Testis (tissue), 3 donors: ENCODE results near the gene MVB12A. TPM values are rescaled to one million over a fixed set of nuclear protein-coding genes. Genes with fewer than 3 reads are reported as not detected.
A peak's percentile ranks its signal among the peaks of the same experiment; 100 is the strongest.

ENCODE experiments used
- DNase-seq: peaks from one replicate; pipeline ENCODE4 v3.0.0-alpha.2; 2019
- H3K27ac ChIP-seq, 2 donors: fragments of 200-600 bp; sonication (generic); one replicate each; pipeline ENCODE4 v1.5.1; 2019
- H3K27me3 ChIP-seq: fragments of 200-600 bp; sonication (generic); one replicate; pipeline ENCODE4 v1.5.1; 2019
- H3K36me3 ChIP-seq: fragments of 200-600 bp; sonication (generic); one replicate; pipeline ENCODE4 v1.5.1; 2017; ENCODE audit warnings: low read depth; ENCODE audit errors: missing control alignments
- H3K4me1 ChIP-seq: fragments of 200-600 bp; sonication (generic); one replicate; pipeline ENCODE4 v1.5.1; 2019
- H3K4me3 ChIP-seq, 2 donors: fragments of 200-600 bp; sonication (generic); one replicate each; pipeline ENCODE4 v1.5.1; 2017 to 2019
- H3K9me3 ChIP-seq: fragments of 200-600 bp; sonication (generic); one replicate; pipeline ENCODE4 v1.5.1; 2017
- POLR2A ChIP-seq: fragments of 450-650 bp; IDR thresholded peaks from one replicate; pipeline ENCODE4 v1.6.1; 2017; ENCODE audit warnings: antibody characterized with exemption, mild to moderate bottlenecking, moderate library complexity
- WGBS, 2 donors: methylation state at CpG; one replicate each; pipeline ENCODE4 v1.1.5; 2018; 5-methylcytosine and 5-hydroxymethylcytosine counted together
- intact Hi-C: fragments of 100-400 bp; cut with DNase I; formaldehyde crosslinking; loops from one replicate; pipeline ENCODE4 v1.15.1; 2023; ENCODE audit warnings: low total_unique reads
- polyA plus RNA-seq: library from polyadenylated mRNA; stranded (reverse); fragments of 350-450 nt; fragmentation: Illumina TruSeq; extraction: RNeasy Lipid Tissue Mini Kit (QIAGEN cat#74804); gene quantifications from one replicate; pipeline ENCODE4 v1.2.3, GENCODE V29; 2014; ENCODE audit warnings: low read depth, low replicate concordance; ENCODE audit not compliant: insufficient read depth
- total RNA-seq, 2 donors: library from RNA; depleted of rRNA; stranded (reverse); fragments of >200 nt; gene quantifications; one replicate each; pipeline ENCODE4 v1.2.3, GENCODE V29; 2016
- TF ChIP-seq, protein P1 (sequence below), 3 experiments: fragments of 450-650 bp in 2 of 3; fragments of 200-600 bp in 1 of 3; sonication (generic) in 1 of 3; IDR thresholded peaks; one replicate each; pipeline ENCODE4 v1.5.1; 2016 to 2019; ENCODE audit warnings: antibody characterized with exemption in 3 of 3, mild to moderate bottlenecking in 2 of 3, moderate library complexity in 1 of 3

MVB12A gene
- total and polyA plus RNA-seq, 3 donors from 2014 or later = 28.6 to 48.3 (median 44.0) TPM

- H3K4me3 ChIP-seq = no peak overlapping the region
- no peak for TF ChIP-seq POLR2A
- TF ChIP-seq, protein P1, sequence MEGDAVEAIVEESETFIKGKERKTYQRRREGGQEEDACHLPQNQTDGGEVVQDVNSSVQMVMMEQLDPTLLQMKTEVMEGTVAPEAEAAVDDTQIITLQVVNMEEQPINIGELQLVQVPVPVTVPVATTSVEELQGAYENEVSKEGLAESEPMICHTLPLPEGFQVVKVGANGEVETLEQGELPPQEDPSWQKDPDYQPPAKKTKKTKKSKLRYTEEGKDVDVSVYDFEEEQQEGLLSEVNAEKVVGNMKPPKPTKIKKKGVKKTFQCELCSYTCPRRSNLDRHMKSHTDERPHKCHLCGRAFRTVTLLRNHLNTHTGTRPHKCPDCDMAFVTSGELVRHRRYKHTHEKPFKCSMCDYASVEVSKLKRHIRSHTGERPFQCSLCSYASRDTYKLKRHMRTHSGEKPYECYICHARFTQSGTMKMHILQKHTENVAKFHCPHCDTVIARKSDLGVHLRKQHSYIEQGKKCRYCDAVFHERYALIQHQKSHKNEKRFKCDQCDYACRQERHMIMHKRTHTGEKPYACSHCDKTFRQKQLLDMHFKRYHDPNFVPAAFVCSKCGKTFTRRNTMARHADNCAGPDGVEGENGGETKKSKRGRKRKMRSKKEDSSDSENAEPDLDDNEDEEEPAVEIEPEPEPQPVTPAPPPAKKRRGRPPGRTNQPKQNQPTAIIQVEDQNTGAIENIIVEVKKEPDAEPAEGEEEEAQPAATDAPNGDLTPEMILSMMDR (IDR thresholded peaks at IDR 0.05) = no peak
- 77 to 89% methylated on average over 9 of the region's 9 CpGs for WGBS, 2 donors
- H3K9me3 ChIP-seq = no peaks in the 10 kb centered on the region
- H3K27ac ChIP-seq = no peak overlapping the region
- no peaks in the 10 kb centered on the region for H3K36me3 ChIP-seq
- peak; percentile 55 for DNase-seq
- intact Hi-C loops = no loop called here
- no peaks in the 10 kb centered on the region for H3K27me3 ChIP-seq
- H3K4me1 ChIP-seq = peaks cover 16% of the 10 kb centered on the region
Observed at GRCh38 chr19:17409990-17410389, 9.9 kb upstream of the MVB12A start.

- Histone ChIP-seq H3K27ac (peak overlapping the region in 1 of 2 donors; percentile 36), H3K4me3 (no peak overlapping the region), H3K36me3 (no peaks in the 10 kb centered on the region), H3K27me3 (no peaks in the 10 kb centered on the region), H3K9me3 (no peaks in the 10 kb centered on the region), H3K4me1 (peaks cover 8% of the 10 kb centered on the region)
- intact Hi-C loops = no loop called here
- no peak for DNase-seq
- 89 to 91% methylated on average over 11 of the region's 11 CpGs for WGBS, 2 donors
- TF ChIP-seq POLR2A = no peak
- TF ChIP-seq, protein P1 (IDR thresholded peaks at IDR 0.05) = no peak
Observed at GRCh38 chr19:17411801-17412200, 8.0 kb upstream of the MVB12A start.

GRCh38 chr19:17414097-17414496 lies 5.8 kb upstream of the MVB12A start:
- peaks cover 12% of the 10 kb centered on the region for H3K4me1 ChIP-seq
- no peak overlapping the region for H3K4me3 ChIP-seq
- H3K36me3 ChIP-seq = no peaks in the 10 kb centered on the region
- H3K27ac ChIP-seq = peak overlapping the region; percentile 9 to 76
- WGBS, 2 donors = 89% methylated on average over 8 of the region's 8 CpGs
- intact Hi-C loops = no loop called here
- H3K9me3 ChIP-seq = no peaks in the 10 kb centered on the region
- no peak for DNase-seq
- H3K27me3 ChIP-seq = no peaks in the 10 kb centered on the region
- TF ChIP-seq, protein P1 (IDR thresholded peaks at IDR 0.05) = no peak
- no peak for TF ChIP-seq POLR2A

DNA sequence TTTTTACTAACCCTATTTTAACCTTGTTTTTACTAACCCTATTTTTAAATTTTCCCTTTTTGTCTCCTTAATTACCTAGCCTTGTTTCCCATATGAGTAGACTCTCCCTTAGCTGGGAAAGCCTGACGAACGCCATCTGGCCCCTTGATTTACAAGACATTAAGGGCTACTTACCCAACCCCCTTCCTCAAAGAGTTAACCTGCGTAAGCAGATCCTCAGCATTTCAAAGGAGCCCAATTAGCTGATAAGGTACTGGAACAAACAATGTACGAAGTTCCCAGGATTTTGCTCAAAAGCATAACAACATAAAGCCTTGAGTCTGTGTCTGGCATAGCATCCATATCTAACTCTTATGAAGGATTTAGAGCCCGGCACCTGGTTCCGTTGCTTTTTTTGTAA lies 4.7 kb upstream of the MVB12A start:
- 41 to 47% methylated on average over 6 of the region's 6 CpGs for WGBS, 2 donors
- H3K4me3 ChIP-seq = no peak overlapping the region
- no peaks in the 10 kb centered on the region for H3K27me3 ChIP-seq
- no peaks in the 10 kb centered on the region for H3K9me3 ChIP-seq
- H3K4me1 ChIP-seq = peaks cover 15% of the 10 kb centered on the region
- DNase-seq = no peak
- H3K36me3 ChIP-seq = no peaks in the 10 kb centered on the region
- TF ChIP-seq POLR2A = no peak
- TF ChIP-seq, protein P1 (IDR thresholded peaks at IDR 0.05) = no peak
- intact Hi-C loops = no loop called here
- peak overlapping the region; percentile 9 to 76 for H3K27ac ChIP-seq

DNA sequence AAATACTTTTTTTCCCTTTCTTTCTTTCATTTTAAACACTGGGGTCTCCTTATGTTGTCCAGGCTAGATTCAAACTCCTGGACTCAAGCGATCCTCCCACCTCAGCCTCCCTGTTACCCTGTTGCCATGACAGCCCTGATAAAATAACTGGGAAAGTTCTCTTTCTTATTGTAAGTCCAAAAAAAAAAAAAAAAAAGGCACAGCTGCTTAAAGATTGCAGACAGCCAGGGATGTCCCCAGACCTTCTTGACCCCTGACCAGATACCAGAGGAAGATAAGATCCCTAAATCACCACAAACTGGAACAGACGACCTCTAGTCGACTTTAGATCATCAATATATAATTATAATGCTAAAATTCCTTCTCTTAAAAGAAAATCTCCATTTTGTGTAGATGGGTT lies 1.1 kb upstream of the MVB12A start:
- intact Hi-C loops = no loop called here
- Histone ChIP-seq H3K27ac (no peak overlapping the region), H3K36me3 (no peaks in the 10 kb centered on the region)

More for the DNA sequence above, 1.1 kb upstream of the MVB12A start:
- H3K4me1 ChIP-seq = peaks cover 15% of the 10 kb centered on the region
- WGBS, 2 donors = 36 to 46% methylated on average over 3 of the region's 3 CpGs
- peak overlapping the region in 1 of 2 donors; percentile 86 for H3K4me3 ChIP-seq
- no peaks in the 10 kb centered on the region for H3K9me3 ChIP-seq
- no peak for DNase-seq
- TF ChIP-seq, protein P1 (IDR thresholded peaks at IDR 0.05) = no peak
- no peak for TF ChIP-seq POLR2A
- no peaks in the 10 kb centered on the region for H3K27me3 ChIP-seq
